CD4-positive, alpha-beta memory T cell (primary cell): ENCODE measurements around the gene ONECUT2. TPM values are rescaled to one million over a fixed set of nuclear protein-coding genes. Genes with fewer than 3 reads are reported as not detected.
A peak's percentile ranks its signal among the peaks of the same experiment; 100 is the strongest.

Source experiments
- CTCF ChIA-PET: fragments of 350-600 bp; sonication (Branson Sonifier 250); formaldehyde crosslinking; loops from one replicate; lab custom pipeline; 2021; ENCODE audit warnings: inconsistent platforms; ENCODE audit not compliant: partially characterized antibody; lab: Charles Lee
- POLR2A ChIA-PET: fragments of 350-600 bp; sonication (Branson Sonifier 250); formaldehyde crosslinking; loops from one replicate; lab custom pipeline; 2021; ENCODE audit not compliant: partially characterized antibody; lab: Charles Lee
- DNase-seq, 5 donors: peaks; one replicate each; pipeline versions ENCODE4 v3.0.0 to v3.0.0-alpha.2; 2020 to 2022; ENCODE audit warnings: mixed read lengths in 1 of 5
- H3K27ac ChIP-seq: one replicate; pipeline ENCODE4 v1.7.0; 2013; ENCODE audit warnings: low read depth, low read length
- H3K27me3 ChIP-seq: 2 replicates; pipeline ENCODE4 v1.7.0; 2013; ENCODE audit warnings: mild to moderate bottlenecking, low read length, moderate library complexity; ENCODE audit not compliant: insufficient read depth
- H3K36me3 ChIP-seq: 2 replicates; pipeline ENCODE4 v1.7.0; 2013; ENCODE audit warnings: mild to moderate bottlenecking, low read length, moderate library complexity; ENCODE audit not compliant: insufficient read depth
- H3K4me1 ChIP-seq: 2 replicates; pipeline ENCODE4 v1.7.0; 2013; ENCODE audit warnings: mild to moderate bottlenecking, low read length, moderate library complexity; ENCODE audit not compliant: insufficient read depth
- H3K4me3 ChIP-seq, 2 donors: one replicate each; pipeline ENCODE4 v1.7.0; 2013; ENCODE audit warnings: low read length in 2 of 2, mild to moderate bottlenecking in 1 of 2
- H3K9me3 ChIP-seq, 2 donors: one replicate each; pipeline ENCODE4 v1.7.0; 2013; ENCODE audit warnings: low read length in 2 of 2, control low read depth in 1 of 2; ENCODE audit not compliant: control insufficient read depth in 1 of 2
- H3K27ac Mint-ChIP-seq, 7 donors: one replicate each; pipeline ENCODE4 v1.8.0; 2020 to 2021; ENCODE audit warnings: mixed read lengths in 7 of 7, mild to moderate bottlenecking in 6 of 7, inconsistent platforms in 3 of 7, moderate library complexity in 3 of 7
- H3K27me3 Mint-ChIP-seq, 2 donors: one replicate each; pipeline ENCODE4 v1.8.0; 2020 to 2021; ENCODE audit warnings: mixed read lengths in 2 of 2
- H3K36me3 Mint-ChIP-seq, 2 donors: one replicate each; pipeline ENCODE4 v1.8.0; 2020 to 2021; ENCODE audit warnings: mixed read lengths in 2 of 2, inconsistent platforms in 1 of 2, mild to moderate bottlenecking in 1 of 2
- H3K4me1 Mint-ChIP-seq, 4 donors: one replicate each; pipeline ENCODE4 v1.8.0; 2020 to 2021; ENCODE audit warnings: mixed read lengths in 4 of 4, mild to moderate bottlenecking in 1 of 4
- H3K4me3 Mint-ChIP-seq, 8 donors: one replicate each; pipeline ENCODE4 v1.8.0; 2020 to 2021; ENCODE audit warnings: mixed read lengths in 8 of 8, mild to moderate bottlenecking in 7 of 8, moderate library complexity in 6 of 8, inconsistent platforms in 3 of 8
- H3K9me3 Mint-ChIP-seq, 8 donors: one replicate each; pipeline ENCODE4 v1.8.0; 2020 to 2021; ENCODE audit warnings: mixed read lengths in 8 of 8, mild to moderate bottlenecking in 5 of 8, inconsistent platforms in 3 of 8, moderate library complexity in 1 of 8
- intact Hi-C: fragments of 100-400 bp; cut with micrococcal nuclease; formaldehyde crosslinking; loops from one replicate; pipeline ENCODE4 v1.15.1; 2023
- polyA plus RNA-seq, 2 donors: library from polyadenylated mRNA; unstranded; fragments of 300-500 nt; fragmentation: Illumina TruSeq; gene quantifications; one replicate each; pipeline ENCODE4 v1.2.3, GENCODE V29; 2021
- total RNA-seq, 2 experiments: library from RNA; stranded (reverse); gene quantifications; one replicate each; pipeline ENCODE4 v1.2.3, GENCODE V29; 2021

The ONECUT2 gene
- total and polyA plus RNA-seq, 4 experiments from 2014 or later = not detected

GRCh38 chr18:57431467-57432080 is 3.6 kb upstream of the ONECUT2 start:
- Mint-ChIP-seq H3K36me3 (peaks cover 0 to 7% of the 10 kb centered on the region in 2 donors), H3K9me3 (peaks cover 0 to 45% (median 32%) of the 10 kb centered on the region in 8 donors), H3K4me3 (peak overlapping the region in 1 of 8 donors; percentile 50), H3K27ac (no peak overlapping the region), H3K27me3 (peaks cover 54 to 60% of the 10 kb centered on the region in 2 donors), H3K4me1 (peaks cover 13 to 32% (median 21%) of the 10 kb centered on the region in 4 donors)
- H3K36me3 ChIP-seq = no peaks in the 10 kb centered on the region
- H3K4me1 ChIP-seq = peaks cover 18% of the 10 kb centered on the region
- no peak overlapping the region for H3K27ac ChIP-seq
- intact Hi-C loops = no loop called here
- POLR2A ChIA-PET = no interaction called here
- no peak for DNase-seq
- CTCF ChIA-PET = no interaction called here
- H3K4me3 ChIP-seq = no peak overlapping the region
- H3K9me3 ChIP-seq = no peaks in the 10 kb centered on the region
- peaks cover 49% of the 10 kb centered on the region for H3K27me3 ChIP-seq

- Histone ChIP-seq H3K27me3 (peaks cover 52% of the 10 kb centered on the region), H3K4me1 (peaks cover 21% of the 10 kb centered on the region)
- no peak overlapping the region for H3K27ac Mint-ChIP-seq
These were observed 3.0 kb upstream of the ONECUT2 start for GRCh38 chr18:57432140-57432539.

GRCh38 chr18:57432751-57433400 is 2.3 kb upstream of the ONECUT2 start:
- H3K27ac Mint-ChIP-seq = no peak overlapping the region
- peaks cover 61 to 66% of the 10 kb centered on the region in 2 donors for H3K27me3 Mint-ChIP-seq
- peaks cover 0 to 49% (median 27%) of the 10 kb centered on the region in 8 donors for H3K9me3 Mint-ChIP-seq
- ChIA-PET POLR2A (no interaction called here), CTCF (no interaction called here)
- intact Hi-C loops = no loop called here
- Histone ChIP-seq H3K36me3 (no peaks in the 10 kb centered on the region), H3K27ac (no peak overlapping the region), H3K4me3 (no peak overlapping the region), H3K27me3 (peaks cover 59% of the 10 kb centered on the region), H3K9me3 (no peaks in the 10 kb centered on the region), H3K4me1 (peaks cover 29% of the 10 kb centered on the region)
- H3K4me1 Mint-ChIP-seq = peaks cover 19 to 44% (median 31%) of the 10 kb centered on the region in 4 donors
- H3K36me3 Mint-ChIP-seq = peaks cover 0 to 11% of the 10 kb centered on the region in 2 donors
- DNase-seq = no peak
- H3K4me3 Mint-ChIP-seq = peak overlapping the region in 3 of 8 donors; percentile 6 to 78 (median 26)

More at GRCh38 chr18:57432140-57432539, 3.0 kb upstream of the ONECUT2 start:
- no peaks in the 10 kb centered on the region for H3K9me3 ChIP-seq
- no peak for DNase-seq
- Mint-ChIP-seq H3K4me1 (peaks cover 17 to 37% (median 26%) of the 10 kb centered on the region in 4 donors), H3K9me3 (peaks cover 0 to 48% (median 28%) of the 10 kb centered on the region in 8 donors), H3K36me3 (peaks cover 0 to 9% of the 10 kb centered on the region in 2 donors), H3K4me3 (peak overlapping the region in 3 of 8 donors; percentile 42 to 50 (median 49)), H3K27me3 (peaks cover 54 to 62% of the 10 kb centered on the region in 2 donors)
- H3K4me3 ChIP-seq = no peak overlapping the region
- CTCF ChIA-PET = no interaction called here
- intact Hi-C loops = no loop called here
- H3K27ac ChIP-seq = no peak overlapping the region
- POLR2A ChIA-PET = no interaction called here
- H3K36me3 ChIP-seq = no peaks in the 10 kb centered on the region

GRCh38 chr18:57433482-57433881 is 1.7 kb upstream of the ONECUT2 start:
- peaks cover 34% of the 10 kb centered on the region for H3K4me1 ChIP-seq
- H3K27ac Mint-ChIP-seq = no peak overlapping the region
- peak overlapping the region in 3 of 8 donors; percentile 53 to 79 (median 78) for H3K4me3 Mint-ChIP-seq
- POLR2A ChIA-PET = no interaction called here
- H3K27me3 ChIP-seq = peaks cover 64% of the 10 kb centered on the region
- no peaks in the 10 kb centered on the region for H3K36me3 ChIP-seq
- H3K9me3 ChIP-seq = no peaks in the 10 kb centered on the region
- no peak overlapping the region for H3K4me3 ChIP-seq
- intact Hi-C loops = no loop called here
- peaks cover 20 to 49% (median 33%) of the 10 kb centered on the region in 4 donors for H3K4me1 Mint-ChIP-seq
- peaks cover 0 to 11% of the 10 kb centered on the region in 2 donors for H3K36me3 Mint-ChIP-seq
- H3K27ac ChIP-seq = no peak overlapping the region
- peaks cover 66 to 69% of the 10 kb centered on the region in 2 donors for H3K27me3 Mint-ChIP-seq
- peaks cover 0 to 49% (median 27%) of the 10 kb centered on the region in 8 donors for H3K9me3 Mint-ChIP-seq
- no peak for DNase-seq
- CTCF ChIA-PET = no interaction called here

GRCh38 chr18:57433934-57434535 is 1.1 kb upstream of the ONECUT2 start:
- H3K36me3 ChIP-seq = no peaks in the 10 kb centered on the region
- POLR2A ChIA-PET = no interaction called here
- no peak overlapping the region for H3K27ac ChIP-seq
- Mint-ChIP-seq H3K9me3 (peaks cover 0 to 47% (median 26%) of the 10 kb centered on the region in 8 donors), H3K27ac (peak overlapping the region in 1 of 7 donors; percentile 48), H3K4me3 (peak overlapping the region; percentile 36 to 79 (median 69)), H3K27me3 (peaks cover 70 to 73% of the 10 kb centered on the region in 2 donors), H3K4me1 (peaks cover 21 to 53% (median 36%) of the 10 kb centered on the region in 4 donors), H3K36me3 (peaks cover 0 to 11% of the 10 kb centered on the region in 2 donors)
- CTCF ChIA-PET = no interaction called here
- H3K4me3 ChIP-seq = no peak overlapping the region
- H3K4me1 ChIP-seq = peaks cover 39% of the 10 kb centered on the region
- H3K27me3 ChIP-seq = peaks cover 68% of the 10 kb centered on the region
- intact Hi-C loops = no loop called here
- no peak for DNase-seq
- H3K9me3 ChIP-seq = no peaks in the 10 kb centered on the region

- H3K27ac ChIP-seq = no peak overlapping the region
- intact Hi-C loops = no loop called here
- peaks cover 0 to 4% of the 10 kb centered on the region in 2 donors for H3K36me3 Mint-ChIP-seq
- peaks cover 0 to 38% (median 21%) of the 10 kb centered on the region in 8 donors for H3K9me3 Mint-ChIP-seq
- H3K27me3 Mint-ChIP-seq = peaks cover 66 to 71% of the 10 kb centered on the region in 2 donors
- no peaks in the 10 kb centered on the region for H3K36me3 ChIP-seq
- ChIA-PET CTCF (no interaction called here), POLR2A (no interaction called here)
- H3K4me3 ChIP-seq = no peak overlapping the region
- no peaks in the 10 kb centered on the region for H3K9me3 ChIP-seq
- peaks cover 20 to 53% (median 35%) of the 10 kb centered on the region in 4 donors for H3K4me1 Mint-ChIP-seq
- DNase-seq = no peak
- H3K4me3 Mint-ChIP-seq = peak overlapping the region in 7 of 8 donors; percentile 57 to 86 (median 77)
- peaks cover 40% of the 10 kb centered on the region for H3K4me1 ChIP-seq
- H3K27me3 ChIP-seq = peaks cover 53% of the 10 kb centered on the region
- H3K27ac Mint-ChIP-seq = peak overlapping the region in 2 of 7 donors; percentile 18 to 21
These were observed 644 bp downstream of the ONECUT2 start for GRCh38 chr18:57435846-57436190.
